K562 (cell line): Measurements from ENCODE around the gene ARV1. TPM values are rescaled to one million over a fixed set of nuclear protein-coding genes. Genes with fewer than 3 reads are reported as not detected.

Experiments
- E2F6 ChIP-seq, 2 experiments: IDR thresholded peaks; 2 replicates each; pipeline ENCODE4 v1.6.1; 2011; ENCODE audit warnings: borderline replicate concordance in 1 of 2, control low read depth in 1 of 2, low read depth in 1 of 2, low read length in 1 of 2, mild to moderate bottlenecking in 1 of 2, mixed read lengths in 1 of 2, moderate library complexity in 1 of 2; ENCODE audit not compliant: insufficient read depth in 1 of 2, insufficient read length in 1 of 2, poor library complexity in 1 of 2, severe bottlenecking in 1 of 2; ENCODE audit errors: extremely low read depth in 1 of 2
- GABPB1 ChIP-seq: sonication (generic); formaldehyde crosslinking; IDR thresholded peaks from 2 replicates; pipeline ENCODE4 v1.8.0; 2022; ENCODE audit warnings: mild to moderate bottlenecking, missing genetic modification reagents
- MAZ ChIP-seq, 2 experiments: fragments of 450-650 bp in 1 of 2; sonication (generic) in 1 of 2; formaldehyde crosslinking; IDR thresholded peaks in 1 of 2; conservative IDR thresholded peaks in 1 of 2; 2 replicates each; pipeline versions ENCODE4 v1.4.0 to v1.5.0; 2020; ENCODE audit warnings: mild to moderate bottlenecking in 1 of 2, missing genetic modification reagents in 1 of 2
- MYNN ChIP-seq, 2 experiments: sonication (generic); formaldehyde crosslinking in 1 of 2; IDR thresholded peaks; 2 replicates each; pipeline versions ENCODE4 v1.5.0 to v1.6.1; 2016 to 2020; ENCODE audit warnings: antibody characterized with exemption in 1 of 2, missing genetic modification reagents in 1 of 2
- NR2C2 ChIP-seq, 2 experiments: fragments of 200-800 bp in 1 of 2; sonication (Bioruptor generic) in 1 of 2; sonication (generic) in 1 of 2; formaldehyde crosslinking in 1 of 2; IDR thresholded peaks; 2 replicates each; pipeline versions ENCODE4 v1.6.1 to v1.8.0; 2016 to 2022; ENCODE audit warnings: mild to moderate bottlenecking in 1 of 2, missing compliant biosample characterization in 1 of 2, missing genetic modification characterization in 1 of 2, missing genetic modification reagents in 1 of 2
- NR4A1 ChIP-seq, 2 experiments: fragments of 250-450 bp in 1 of 2; fragments of 450-650 bp in 1 of 2; sonication (Bioruptor Pico) in 1 of 2; IDR thresholded peaks; 2 replicates each; pipeline versions ENCODE4 v1.4.0 to v1.6.1; 2016 to 2020; ENCODE audit warnings: mild to moderate bottlenecking in 2 of 2, missing compliant biosample characterization in 1 of 2, missing genetic modification characterization in 1 of 2, moderate library complexity in 1 of 2
- RB1 ChIP-seq: fragments of 450-650 bp; IDR thresholded peaks from 2 replicates; pipeline ENCODE4 v1.6.1; 2017; ENCODE audit warnings: low read depth, mild to moderate bottlenecking
- SAP30 ChIP-seq: fragments of 200-600 bp; sonication (generic); IDR thresholded peaks from 2 replicates; pipeline ENCODE4 v1.6.1; 2012; ENCODE audit warnings: borderline replicate concordance, low read depth, mild to moderate bottlenecking, moderate library complexity, low read length, control low read depth, inconsistent platforms; ENCODE audit not compliant: insufficient read depth, poor library complexity, severe bottlenecking
- SIN3A ChIP-seq, 2 experiments: fragments of 150-350 bp in 1 of 2; IDR thresholded peaks; 2 replicates each; pipeline ENCODE4 v1.6.1; 2011 to 2016; ENCODE audit warnings: borderline replicate concordance in 2 of 2, low read depth in 2 of 2, low read length in 2 of 2, mild to moderate bottlenecking in 2 of 2, moderate library complexity in 2 of 2; ENCODE audit not compliant: control insufficient read depth in 1 of 2
- YY1 ChIP-seq, 3 experiments: IDR thresholded peaks; 2 replicates each; pipeline ENCODE4 v1.6.1; 2011; ENCODE audit warnings: low read length in 2 of 3, mild to moderate bottlenecking in 2 of 3, moderate library complexity in 2 of 3, borderline replicate concordance in 1 of 3, control low read depth in 1 of 3, low read depth in 1 of 3; ENCODE audit not compliant: insufficient read depth in 3 of 3, insufficient replicate concordance in 2 of 3, control insufficient read depth in 1 of 3, insufficient read length in 1 of 3; ENCODE audit errors: extremely low read depth in 1 of 3
- ZNF239 ChIP-seq: fragments of 250-450 bp; sonication (Bioruptor Pico); IDR thresholded peaks from 2 replicates; pipeline ENCODE4 v1.4.0; 2020; ENCODE audit warnings: mild to moderate bottlenecking
- ZNF3 ChIP-seq: fragments of 250-450 bp; sonication (Bioruptor Pico); IDR thresholded peaks from 2 replicates; pipeline ENCODE4 v1.5.0; 2021; ENCODE audit warnings: mild to moderate bottlenecking, moderate library complexity
- polyA plus RNA-seq, 8 experiments: library from polyadenylated mRNA; depleted of rRNA in 4 of 8; stranded (reverse) in 5 of 8; unstranded in 3 of 8; fragments of >200 nt; fragmentation: Nextera tagmentation in 2 of 8; fragmentation: Illumina TruSeq in 1 of 8; extraction: Ambion mirVana in 2 of 8; extraction: Trizol in 1 of 8; gene quantifications; 2 replicates each; pipeline versions ENCODE4 v1.2.1 to v1.2.3, GENCODE V29; 2011 to 2014; ENCODE audit warnings: inconsistent platforms in 1 of 8, missing spikeins in 1 of 8
- total RNA-seq, 7 experiments: library from RNA; depleted of rRNA in 6 of 7; stranded (reverse); fragments of >200 nt in 6 of 7; fragmentation: Illumina TruSeq in 2 of 7; extraction: Trizol in 2 of 7; gene quantifications; 2 replicates each; pipeline versions ENCODE4 v1.2.1 to v1.2.3, GENCODE V29; 2011 to 2021; ENCODE audit warnings: low replicate concordance in 1 of 7
- TF ChIP-seq, protein P1 (sequence below), 3 experiments: IDR thresholded peaks in 2 of 3; conservative IDR thresholded peaks in 1 of 3; 2 replicates each; pipeline ENCODE4 v1.5.1; 2011 to 2012; ENCODE audit warnings: low read length in 3 of 3, mild to moderate bottlenecking in 3 of 3, control low read depth in 2 of 3, improper control_type of control experiment in 1 of 3, inconsistent platforms in 1 of 3, low read depth in 1 of 3, mixed read lengths in 1 of 3, moderate library complexity in 1 of 3; ENCODE audit not compliant: insufficient read depth in 2 of 3
- TF ChIP-seq, protein P2 (sequence below): fragments of 250-450 bp; sonication (Bioruptor Pico); IDR thresholded peaks from 2 replicates; pipeline ENCODE4 v1.4.0; 2020; ENCODE audit warnings: mild to moderate bottlenecking, moderate library complexity
- TF ChIP-seq, protein P3 (sequence below): fragments of 250-450 bp; sonication (Bioruptor Pico); IDR thresholded peaks from 2 replicates; pipeline ENCODE4 v1.6.1; 2021; ENCODE audit warnings: mild to moderate bottlenecking

ARV1 gene
- total and polyA plus RNA-seq, 9 of the 15 experiments (the other 6 are each of a cell fraction or from before 2014, with no cell fraction given): 54.8 to 139 (median 74.0) TPM

GRCh38 chr1:230977761-230978490, 968 bp upstream of the ARV1 start (continued):
- TF ChIP-seq, protein P1, sequence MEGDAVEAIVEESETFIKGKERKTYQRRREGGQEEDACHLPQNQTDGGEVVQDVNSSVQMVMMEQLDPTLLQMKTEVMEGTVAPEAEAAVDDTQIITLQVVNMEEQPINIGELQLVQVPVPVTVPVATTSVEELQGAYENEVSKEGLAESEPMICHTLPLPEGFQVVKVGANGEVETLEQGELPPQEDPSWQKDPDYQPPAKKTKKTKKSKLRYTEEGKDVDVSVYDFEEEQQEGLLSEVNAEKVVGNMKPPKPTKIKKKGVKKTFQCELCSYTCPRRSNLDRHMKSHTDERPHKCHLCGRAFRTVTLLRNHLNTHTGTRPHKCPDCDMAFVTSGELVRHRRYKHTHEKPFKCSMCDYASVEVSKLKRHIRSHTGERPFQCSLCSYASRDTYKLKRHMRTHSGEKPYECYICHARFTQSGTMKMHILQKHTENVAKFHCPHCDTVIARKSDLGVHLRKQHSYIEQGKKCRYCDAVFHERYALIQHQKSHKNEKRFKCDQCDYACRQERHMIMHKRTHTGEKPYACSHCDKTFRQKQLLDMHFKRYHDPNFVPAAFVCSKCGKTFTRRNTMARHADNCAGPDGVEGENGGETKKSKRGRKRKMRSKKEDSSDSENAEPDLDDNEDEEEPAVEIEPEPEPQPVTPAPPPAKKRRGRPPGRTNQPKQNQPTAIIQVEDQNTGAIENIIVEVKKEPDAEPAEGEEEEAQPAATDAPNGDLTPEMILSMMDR (IDR thresholded peaks at IDR 0.05 in 2 of 3, conservative IDR thresholded peaks at IDR 0.05 in 1 of 3; ENCODE audit: insufficient read depth in 2 of 3, low read depth in 1 of 3, low read length in 3 of 3): 0 out of 6 replicates have a peak, but pooled peaks of 1 of the 3 experiments have one; percentile 1
- TF ChIP-seq E2F6 (IDR thresholded peaks at IDR 0.05; ENCODE audit: borderline replicate concordance in 1 of 2, extremely low read depth in 1 of 2, insufficient read depth in 1 of 2, insufficient read length in 1 of 2, low read depth in 1 of 2, low read length in 1 of 2, poor library complexity in 1 of 2, severe bottlenecking in 1 of 2) (peak; percentile 29 to 76), NR2C2 (CRISPR knock-in tag; IDR thresholded peaks at IDR 0.05) (no peak), NR2C2 (tag; IDR thresholded peaks at IDR 0.05) (no peak), MYNN (IDR thresholded peaks at IDR 0.05) (0 out of 2 replicates have a peak, but pooled peaks have one; percentile 20), MYNN (CRISPR knock-in tag; IDR thresholded peaks at IDR 0.05) (no peak), MAZ (CRISPR knock-in tag; conservative IDR thresholded peaks at IDR 0.05 in 1 of 2, IDR thresholded peaks at IDR 0.05 in 1 of 2) (peak in 1 of 2 experiments; percentile 11; a peak in 1 of 4 replicates), RB1 (peak; percentile 71), NR4A1 (CRISPR knock-in tag; IDR thresholded peaks at IDR 0.05) (0 out of 2 replicates have a peak, but pooled peaks have one; percentile 79), NR4A1 (tag; IDR thresholded peaks at IDR 0.05) (no peak), ZNF239 (CRISPR knock-in tag) (no peak), YY1 (IDR thresholded peaks at IDR 0.05; ENCODE audit: borderline replicate concordance in 1 of 3, control insufficient read depth in 1 of 3, extremely low read depth in 1 of 3, insufficient read depth in 3 of 3, insufficient read length in 1 of 3, insufficient replicate concordance in 2 of 3, low read depth in 1 of 3, low read length in 2 of 3) (peak in 1 of 3 experiments; percentile 25), SAP30 (peak; percentile 35), ZNF3 (CRISPR knock-in tag) (no peak), GABPB1 (CRISPR knock-in tag) (no peak), SIN3A (IDR thresholded peaks at IDR 0.05; ENCODE audit: borderline replicate concordance in 2 of 2, control insufficient read depth in 1 of 2, low read depth in 2 of 2, low read length in 2 of 2) (no peak; a peak in 1 of 4 replicates)
- TF ChIP-seq, protein P2, sequence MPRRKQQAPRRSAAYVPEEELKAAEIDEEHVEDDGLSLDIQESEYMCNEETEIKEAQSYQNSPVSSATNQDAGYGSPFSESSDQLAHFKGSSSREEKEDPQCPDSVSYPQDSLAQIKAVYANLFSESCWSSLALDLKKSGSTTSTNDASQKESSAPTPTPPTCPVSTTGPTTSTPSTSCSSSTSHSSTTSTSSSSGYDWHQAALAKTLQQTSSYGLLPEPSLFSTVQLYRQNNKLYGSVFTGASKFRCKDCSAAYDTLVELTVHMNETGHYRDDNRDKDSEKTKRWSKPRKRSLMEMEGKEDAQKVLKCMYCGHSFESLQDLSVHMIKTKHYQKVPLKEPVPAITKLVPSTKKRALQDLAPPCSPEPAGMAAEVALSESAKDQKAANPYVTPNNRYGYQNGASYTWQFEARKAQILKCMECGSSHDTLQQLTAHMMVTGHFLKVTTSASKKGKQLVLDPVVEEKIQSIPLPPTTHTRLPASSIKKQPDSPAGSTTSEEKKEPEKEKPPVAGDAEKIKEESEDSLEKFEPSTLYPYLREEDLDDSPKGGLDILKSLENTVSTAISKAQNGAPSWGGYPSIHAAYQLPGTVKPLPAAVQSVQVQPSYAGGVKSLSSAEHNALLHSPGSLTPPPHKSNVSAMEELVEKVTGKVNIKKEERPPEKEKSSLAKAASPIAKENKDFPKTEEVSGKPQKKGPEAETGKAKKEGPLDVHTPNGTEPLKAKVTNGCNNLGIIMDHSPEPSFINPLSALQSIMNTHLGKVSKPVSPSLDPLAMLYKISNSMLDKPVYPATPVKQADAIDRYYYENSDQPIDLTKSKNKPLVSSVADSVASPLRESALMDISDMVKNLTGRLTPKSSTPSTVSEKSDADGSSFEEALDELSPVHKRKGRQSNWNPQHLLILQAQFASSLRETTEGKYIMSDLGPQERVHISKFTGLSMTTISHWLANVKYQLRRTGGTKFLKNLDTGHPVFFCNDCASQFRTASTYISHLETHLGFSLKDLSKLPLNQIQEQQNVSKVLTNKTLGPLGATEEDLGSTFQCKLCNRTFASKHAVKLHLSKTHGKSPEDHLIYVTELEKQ (CRISPR knock-in tag): no peak
- TF ChIP-seq, protein P3, sequence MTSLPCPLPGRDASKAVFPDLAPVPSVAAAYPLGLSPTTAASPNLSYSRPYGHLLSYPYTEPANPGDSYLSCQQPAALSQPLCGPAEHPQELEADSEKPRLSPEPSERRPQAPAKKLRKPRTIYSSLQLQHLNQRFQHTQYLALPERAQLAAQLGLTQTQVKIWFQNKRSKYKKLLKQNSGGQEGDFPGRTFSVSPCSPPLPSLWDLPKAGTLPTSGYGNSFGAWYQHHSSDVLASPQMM (CRISPR knock-in tag): no peak
